ENCODE measurements around the gene LCN10.
A peak's percentile ranks its signal among the peaks of the same experiment; 100 is the strongest.

The LCN10 gene

GRCh38 chr9:136697146-136697820 is 45.5 kb downstream of the LCN10 start:
- DNase-seq = no peak

GRCh38 chr9:136696502-136696901 is 46.2 kb downstream of the LCN10 start:
- no peak for DNase-seq

- no peak for DNase-seq
Measured at GRCh38 chr9:136695955-136696354, 46.8 kb downstream of the LCN10 start.

- no peak for DNase-seq
Measured at GRCh38 chr9:136695435-136695895, 47.3 kb downstream of the LCN10 start.

- no peak for DNase-seq
Measured at GRCh38 chr9:136694872-136695247, 47.9 kb downstream of the LCN10 start.

- DNase-seq = peak; percentile 97
Measured at GRCh38 chr9:136694163-136694871, 48.4 kb downstream of the LCN10 start.

- peak; percentile 99 for DNase-seq
Measured at GRCh38 chr9:136693490-136694162, 49.1 kb downstream of the LCN10 start.

- DNase-seq = no peak
Measured at GRCh38 chr9:136693135-136693489, 49.6 kb downstream of the LCN10 start.

GRCh38 chr9:136692185-136693134 is 50.3 kb downstream of the LCN10 start:
- DNase-seq = no peak

GRCh38 chr9:136691316-136692184 is 51.2 kb downstream of the LCN10 start:
- no peak for DNase-seq

- no peak for DNase-seq
Measured at GRCh38 chr9:136690806-136691261, 51.9 kb downstream of the LCN10 start.

- DNase-seq = no peak
Measured at GRCh38 chr9:136690104-136690805, 52.5 kb downstream of the LCN10 start.

GRCh38 chr9:136689108-136689460 is 53.7 kb downstream of the LCN10 start:
- no peak for DNase-seq

- no peak for DNase-seq
Measured at GRCh38 chr9:136688274-136689107, 54.2 kb downstream of the LCN10 start.

Data from 8988T (cell line).